ENCODE data around the gene ANKFN1. TPM values are rescaled to one million over a fixed set of nuclear protein-coding genes. Genes with fewer than 3 reads are reported as not detected.

ANKFN1 gene
- total RNA-seq, 1 experiment from 2014 or later, result not detected

- intact Hi-C loops (cut with micrococcal nuclease; ENCODE audit: unreplicated experiment), result no loop called here
- no peaks in the 10 kb centered on the region for H3K4me1 Mint-ChIP-seq (ENCODE audit: low read depth, unreplicated experiment)
- CTCF ChIA-PET, result no interaction called here
- TF ChIP-seq CTCF (IDR thresholded peaks at IDR 0.05; ENCODE audit: unreplicated experiment), result no peak
- no peaks in the 10 kb centered on the region for H3K9me3 Mint-ChIP-seq (ENCODE audit: low read depth, unreplicated experiment)
- H3K4me3 Mint-ChIP-seq (ENCODE audit: low read depth, unreplicated experiment), result no peak overlapping the region
- peaks cover 46% of the 10 kb centered on the region for H3K27me3 Mint-ChIP-seq (ENCODE audit: unreplicated experiment)
- DNase-seq, result no peak
- BruUV-seq (replicated peaks), result no TSS peak
- H3K36me3 Mint-ChIP-seq (ENCODE audit: insufficient read depth, unreplicated experiment), result no peaks in the 10 kb centered on the region
- no peak overlapping the region for H3K27ac Mint-ChIP-seq (ENCODE audit: unreplicated experiment)
These were observed 143.9 kb downstream of the ANKFN1 start for GRCh38 chr17:56297184-56297583.

GRCh38 chr17:56298846-56299245, 145.6 kb downstream of the ANKFN1 start:
- Mint-ChIP-seq H3K4me3 (ENCODE audit: low read depth, unreplicated experiment) (no peak overlapping the region), H3K4me1 (ENCODE audit: low read depth, unreplicated experiment) (no peaks in the 10 kb centered on the region), H3K27ac (ENCODE audit: unreplicated experiment) (no peak overlapping the region), H3K9me3 (ENCODE audit: low read depth, unreplicated experiment) (no peaks in the 10 kb centered on the region), H3K36me3 (ENCODE audit: insufficient read depth, unreplicated experiment) (no peaks in the 10 kb centered on the region), H3K27me3 (ENCODE audit: unreplicated experiment) (peaks cover 46% of the 10 kb centered on the region)
- DNase-seq, result no peak
- no peak for TF ChIP-seq CTCF (IDR thresholded peaks at IDR 0.05; ENCODE audit: unreplicated experiment)
- no TSS peak for BruUV-seq (replicated peaks)
- CTCF ChIA-PET, result interaction anchor here (0.6 kb wide), 1 partner anchor 126 kb away, joined by 3 read pairs; no protein-coding TSS in a partner anchor
- intact Hi-C loops (cut with micrococcal nuclease; ENCODE audit: unreplicated experiment), result no loop called here

- no peaks in the 10 kb centered on the region for H3K9me3 Mint-ChIP-seq (ENCODE audit: low read depth, unreplicated experiment)
- DNase-seq, result no peak
- no peaks in the 10 kb centered on the region for H3K4me1 Mint-ChIP-seq (ENCODE audit: low read depth, unreplicated experiment)
- intact Hi-C loops (cut with micrococcal nuclease; ENCODE audit: unreplicated experiment), result no loop called here
- peaks cover 46% of the 10 kb centered on the region for H3K27me3 Mint-ChIP-seq (ENCODE audit: unreplicated experiment)
- H3K27ac Mint-ChIP-seq (ENCODE audit: unreplicated experiment), result no peak overlapping the region
- TF ChIP-seq CTCF (IDR thresholded peaks at IDR 0.05; ENCODE audit: unreplicated experiment), result no peak
- H3K4me3 Mint-ChIP-seq (ENCODE audit: low read depth, unreplicated experiment), result no peak overlapping the region
- no peaks in the 10 kb centered on the region for H3K36me3 Mint-ChIP-seq (ENCODE audit: insufficient read depth, unreplicated experiment)
- CTCF ChIA-PET, result no interaction called here
- no TSS peak for BruUV-seq (replicated peaks)
These were observed 146.9 kb downstream of the ANKFN1 start for GRCh38 chr17:56300144-56300543.

- intact Hi-C loops (cut with micrococcal nuclease; ENCODE audit: unreplicated experiment), result no loop called here
- Mint-ChIP-seq H3K27ac (ENCODE audit: unreplicated experiment) (no peak overlapping the region), H3K4me1 (ENCODE audit: low read depth, unreplicated experiment) (no peaks in the 10 kb centered on the region), H3K4me3 (ENCODE audit: low read depth, unreplicated experiment) (no peak overlapping the region), H3K9me3 (ENCODE audit: low read depth, unreplicated experiment) (no peaks in the 10 kb centered on the region), H3K27me3 (ENCODE audit: unreplicated experiment) (peaks cover 21% of the 10 kb centered on the region), H3K36me3 (ENCODE audit: insufficient read depth, unreplicated experiment) (no peaks in the 10 kb centered on the region)
- no peak for TF ChIP-seq CTCF (IDR thresholded peaks at IDR 0.05; ENCODE audit: unreplicated experiment)
- CTCF ChIA-PET, result no interaction called here
- no TSS peak for BruUV-seq (replicated peaks)
- DNase-seq, result no peak
These were observed 151.7 kb downstream of the ANKFN1 start for GRCh38 chr17:56305007-56305406.

All from Calu3 (cell line).